Activated T-cell treated with anti-CD3 and anti-CD28 coated beads, Interleukin-2, amount 50 U/mL, for 4 hours (primary cell): ENCODE data around the gene FAM168A. TPM values are rescaled to one million over a fixed set of nuclear protein-coding genes. Genes with fewer than 3 reads are reported as not detected.

Source experiments
- ATAC-seq, 2 donors: fragments of 200-7000 bp; cut with Tn5 transposase; one replicate each; pipeline ENCODE4 v1.10.0; 2021
- DNase-seq: peaks from one replicate; pipeline ENCODE4 v3.0.0-alpha.2; 2020
- H3K27me3 Mint-ChIP-seq: one replicate; pipeline ENCODE4 v1.8.0; 2021; ENCODE audit warnings: low read depth, mixed read lengths
- H3K36me3 Mint-ChIP-seq: one replicate; pipeline ENCODE4 v1.8.0; 2022; ENCODE audit warnings: mixed read lengths; ENCODE audit not compliant: insufficient read depth
- H3K4me1 Mint-ChIP-seq: one replicate; pipeline ENCODE4 v1.8.0; 2021; ENCODE audit warnings: low read depth, mixed read lengths
- H3K4me3 Mint-ChIP-seq: one replicate; pipeline ENCODE4 v1.8.0; 2021; ENCODE audit warnings: mild to moderate bottlenecking, moderate library complexity, mixed read lengths
- H3K9me3 Mint-ChIP-seq: one replicate; pipeline ENCODE4 v1.8.0; 2021; ENCODE audit warnings: mixed read lengths
- total RNA-seq, 3 donors: library from RNA; stranded (reverse); gene quantifications; one replicate each; pipeline ENCODE4 v1.2.1, GENCODE V29; 2021

FAM168A gene
- total RNA-seq, 3 donors from 2014 or later, result 7.2 to 8.7 (median 8.3) TPM

GRCh38 chr11:73393479-73394415 lies 204.2 kb downstream of the FAM168A start:
- Mint-ChIP-seq H3K36me3 (peaks cover 9% of the 10 kb centered on the region), H3K27me3 (no peaks in the 10 kb centered on the region), H3K4me1 (peaks cover 3% of the 10 kb centered on the region), H3K4me3 (no peak overlapping the region), H3K9me3 (no peaks in the 10 kb centered on the region)
- DNase-seq (peak; percentile 56), ATAC-seq (peak; percentile 71 to 80)

GRCh38 chr11:73393011-73393380 lies 204.9 kb downstream of the FAM168A start:
- no peaks in the 10 kb centered on the region for H3K27me3 Mint-ChIP-seq

GRCh38 chr11:73392108-73393010 lies 205.6 kb downstream of the FAM168A start:
- ATAC-seq (no peak), DNase-seq (no peak)
- Mint-ChIP-seq H3K36me3 (peaks cover 6% of the 10 kb centered on the region), H3K9me3 (no peaks in the 10 kb centered on the region), H3K4me1 (peaks cover 11% of the 10 kb centered on the region), H3K4me3 (no peak overlapping the region), H3K27me3 (no peaks in the 10 kb centered on the region)

More at GRCh38 chr11:73393011-73393380, 204.9 kb downstream of the FAM168A start:
- DNase-seq (no peak), ATAC-seq (no peak)
- Mint-ChIP-seq H3K4me1 (peaks cover 7% of the 10 kb centered on the region), H3K9me3 (no peaks in the 10 kb centered on the region), H3K4me3 (no peak overlapping the region), H3K36me3 (peaks cover 8% of the 10 kb centered on the region)

DNA sequence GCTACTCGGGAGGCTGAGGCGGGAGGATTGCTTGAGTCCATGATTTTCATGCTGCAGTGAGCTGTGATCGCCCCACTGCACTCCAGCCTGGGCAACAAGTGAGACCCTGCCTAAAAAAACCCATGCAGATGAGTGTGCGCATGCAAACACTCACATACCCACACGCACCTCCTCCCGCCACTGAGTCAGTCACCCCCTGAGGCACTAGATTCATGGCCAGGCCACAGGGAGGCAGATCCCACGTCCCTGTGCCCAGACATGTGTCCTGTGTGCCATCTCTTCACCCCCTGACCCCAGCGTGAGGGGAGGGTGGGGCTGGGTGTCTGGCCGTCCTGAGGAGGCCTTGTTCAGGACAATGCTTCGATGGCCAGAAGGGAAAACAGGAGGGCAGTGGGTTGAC lies 206.2 kb downstream of the FAM168A start:
- Mint-ChIP-seq H3K4me3 (no peak overlapping the region), H3K9me3 (no peaks in the 10 kb centered on the region), H3K4me1 (peaks cover 18% of the 10 kb centered on the region), H3K36me3 (peaks cover 3% of the 10 kb centered on the region), H3K27me3 (no peaks in the 10 kb centered on the region)
- no peak for DNase-seq
- no peak for ATAC-seq

DNA sequence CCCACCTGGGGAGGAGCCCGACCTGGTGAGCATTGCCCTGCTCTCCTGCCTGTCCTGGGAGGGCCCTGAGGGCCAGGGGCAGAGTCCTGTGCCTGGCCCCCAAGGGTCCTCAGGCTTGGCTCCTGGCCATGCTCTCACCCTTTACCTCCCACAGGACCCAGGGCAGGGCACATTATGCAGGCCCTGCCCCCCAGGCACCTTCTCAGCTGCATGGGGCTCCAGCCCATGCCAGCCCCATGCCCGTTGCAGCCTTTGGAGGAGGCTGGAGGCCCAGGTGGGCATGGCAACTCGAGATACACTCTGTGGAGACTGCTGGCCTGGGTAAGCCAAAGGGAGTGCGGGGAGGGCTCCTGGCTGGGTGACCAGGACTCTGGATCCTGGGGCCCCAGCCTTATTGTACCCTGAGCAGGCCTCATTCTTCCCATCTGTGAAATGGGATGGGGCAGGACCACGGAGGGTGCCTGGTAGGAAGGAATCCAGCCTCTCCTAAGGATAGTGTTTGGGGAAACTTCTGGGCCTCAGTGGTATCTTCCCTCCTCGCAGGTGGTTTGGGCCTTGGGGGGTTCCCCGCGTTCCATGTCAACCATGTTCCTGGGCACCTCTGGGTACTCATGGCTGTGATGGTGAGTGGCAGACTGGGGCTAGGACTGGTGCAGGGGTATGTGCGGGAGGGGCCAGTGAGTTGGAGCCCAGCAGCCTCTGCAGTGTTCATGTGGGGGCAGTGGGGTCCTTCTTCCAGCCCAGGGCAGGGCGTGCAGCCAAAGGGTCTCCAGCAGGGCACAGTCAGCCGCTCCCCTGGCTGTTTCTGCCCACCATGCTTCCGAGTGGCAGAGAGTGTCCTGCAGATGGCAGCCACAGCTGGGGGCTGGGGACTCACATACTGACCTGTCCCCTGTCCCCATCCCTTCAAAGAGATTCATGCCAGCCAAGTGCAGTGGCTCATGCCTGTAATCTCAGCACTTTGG lies 207.0 kb downstream of the FAM168A start:
- peaks cover 25% of the 10 kb centered on the region for H3K4me1 Mint-ChIP-seq
- no peak for DNase-seq
- no peak overlapping the region for H3K4me3 Mint-ChIP-seq
- H3K9me3 Mint-ChIP-seq, result no peaks in the 10 kb centered on the region
- H3K36me3 Mint-ChIP-seq, result peaks cover 1% of the 10 kb centered on the region
- no peak for ATAC-seq
- H3K27me3 Mint-ChIP-seq, result no peaks in the 10 kb centered on the region

DNA sequence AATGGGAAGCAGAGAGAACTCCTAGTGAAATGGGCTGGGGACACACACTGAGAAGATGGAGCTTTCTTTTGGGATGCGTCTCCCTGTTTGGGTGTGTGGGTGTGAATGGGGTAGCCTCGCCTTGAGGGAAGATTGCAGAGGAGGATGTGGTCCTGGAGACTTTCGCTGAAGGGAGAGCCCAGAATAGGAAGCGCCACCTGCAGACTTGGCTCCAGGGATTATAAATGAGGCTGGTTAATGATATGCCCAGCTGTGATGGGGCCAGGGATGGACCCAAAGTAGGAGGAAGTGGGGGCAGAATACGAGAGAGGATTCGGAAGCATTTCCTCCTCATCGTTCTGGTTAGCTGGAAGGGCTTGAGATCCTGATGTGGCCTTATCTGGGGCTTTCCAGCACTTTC lies 208.0 kb downstream of the FAM168A start:
- ATAC-seq (no peak), DNase-seq (no peak)
- Mint-ChIP-seq H3K27me3 (no peaks in the 10 kb centered on the region), H3K4me1 (peaks cover 34% of the 10 kb centered on the region), H3K4me3 (no peak overlapping the region), H3K36me3 (no peaks in the 10 kb centered on the region), H3K9me3 (no peaks in the 10 kb centered on the region)

GRCh38 chr11:73389134-73389525 lies 208.8 kb downstream of the FAM168A start:
- no peaks in the 10 kb centered on the region for H3K9me3 Mint-ChIP-seq
- no peaks in the 10 kb centered on the region for H3K27me3 Mint-ChIP-seq
- H3K4me3 Mint-ChIP-seq, result no peak overlapping the region
- no peak for ATAC-seq
- H3K4me1 Mint-ChIP-seq, result peaks cover 42% of the 10 kb centered on the region
- no peak for DNase-seq
- H3K36me3 Mint-ChIP-seq, result no peaks in the 10 kb centered on the region

GRCh38 chr11:73388265-73389133 lies 209.4 kb downstream of the FAM168A start:
- Mint-ChIP-seq H3K4me3 (no peak overlapping the region), H3K36me3 (no peaks in the 10 kb centered on the region), H3K9me3 (no peaks in the 10 kb centered on the region), H3K4me1 (peaks cover 49% of the 10 kb centered on the region), H3K27me3 (no peaks in the 10 kb centered on the region)
- no peak for ATAC-seq
- DNase-seq, result no peak

GRCh38 chr11:73387594-73388264 lies 210.2 kb downstream of the FAM168A start:
- peaks cover 53% of the 10 kb centered on the region for H3K4me1 Mint-ChIP-seq

GRCh38 chr11:73386546-73386945 lies 211.4 kb downstream of the FAM168A start:
- DNase-seq (no peak), ATAC-seq (no peak)
- H3K36me3 Mint-ChIP-seq, result no peaks in the 10 kb centered on the region
- H3K9me3 Mint-ChIP-seq, result no peaks in the 10 kb centered on the region
- peaks cover 62% of the 10 kb centered on the region for H3K4me1 Mint-ChIP-seq
- no peaks in the 10 kb centered on the region for H3K27me3 Mint-ChIP-seq
- no peak overlapping the region for H3K4me3 Mint-ChIP-seq

More at GRCh38 chr11:73387594-73388264, 210.2 kb downstream of the FAM168A start:
- H3K36me3 Mint-ChIP-seq, result no peaks in the 10 kb centered on the region
- no peak overlapping the region for H3K4me3 Mint-ChIP-seq
- no peak for DNase-seq
- H3K9me3 Mint-ChIP-seq, result no peaks in the 10 kb centered on the region
- ATAC-seq, result no peak
- no peaks in the 10 kb centered on the region for H3K27me3 Mint-ChIP-seq

- ATAC-seq, result no peak
- H3K36me3 Mint-ChIP-seq, result no peaks in the 10 kb centered on the region
- DNase-seq, result no peak
- no peak overlapping the region for H3K4me3 Mint-ChIP-seq
- no peaks in the 10 kb centered on the region for H3K9me3 Mint-ChIP-seq
- H3K4me1 Mint-ChIP-seq, result peaks cover 65% of the 10 kb centered on the region
- H3K27me3 Mint-ChIP-seq, result no peaks in the 10 kb centered on the region
These were observed 211.9 kb downstream of the FAM168A start for GRCh38 chr11:73386016-73386415.

GRCh38 chr11:73384872-73385689 lies 212.8 kb downstream of the FAM168A start:
- Mint-ChIP-seq H3K27me3 (no peaks in the 10 kb centered on the region), H3K36me3 (no peaks in the 10 kb centered on the region), H3K4me3 (peak overlapping the region; percentile 26), H3K4me1 (peaks cover 70% of the 10 kb centered on the region), H3K9me3 (no peaks in the 10 kb centered on the region)
- DNase-seq (peak; percentile 34), ATAC-seq (peak; percentile 5 to 35)
